Omental fat pad (tissue), 4 donors: ENCODE results near the gene LIN37. TPM values are rescaled to one million over a fixed set of nuclear protein-coding genes. Genes with fewer than 3 reads are reported as not detected.

Source experiments
- ATAC-seq: fragments of 150-250 bp; one replicate; pipeline ENCODE4 v1.9.1; 2016; ENCODE audit warnings: mild to moderate bottlenecking, moderate library complexity; ENCODE audit not compliant: low FRiP score
- DNase-seq: peaks from one replicate; pipeline ENCODE4 v3.0.0-alpha.2; 2019; ENCODE audit warnings: low spot score
- CTCF ChIP-seq, 3 donors: fragments of 450-650 bp; IDR thresholded peaks; one replicate each; pipeline ENCODE4 v1.5.1; 2016 to 2017; ENCODE audit warnings: antibody characterized with exemption in 3 of 3, mild to moderate bottlenecking in 3 of 3, moderate library complexity in 2 of 3
- total RNA-seq, 4 donors: library from RNA; depleted of rRNA; stranded (reverse); fragments of >200 nt; gene quantifications; one replicate each; pipeline ENCODE4 v1.1.0, GENCODE V29; 2016

LIN37 gene
- total RNA-seq, 4 donors from 2014 or later, result 11.3 to 18.3 (median 15.6) TPM

- no peak for TF ChIP-seq CTCF (IDR thresholded peaks at IDR 0.05)
- DNase-seq (no peak), ATAC-seq (no peak)
Observed at GRCh38 chr19:35712567-35713505, 35.5 kb upstream of the LIN37 start.

DNA sequence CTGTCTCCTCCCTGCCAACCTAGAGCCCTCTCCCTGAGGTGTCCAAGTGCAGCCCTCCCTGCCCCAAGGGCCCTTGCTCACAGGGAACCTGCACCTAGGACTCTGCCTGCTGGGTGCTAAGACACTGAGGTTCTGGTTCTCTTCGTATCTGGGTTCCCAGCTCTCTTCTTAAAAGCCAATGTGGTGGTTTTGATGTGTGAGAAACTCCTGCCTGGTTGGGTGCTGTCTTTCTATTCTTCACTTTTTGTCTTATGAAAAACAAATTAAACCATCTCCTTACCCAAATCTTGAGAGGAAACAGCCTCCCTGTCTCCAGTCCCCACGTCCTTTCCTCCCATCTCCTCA is 34.9 kb upstream of the LIN37 start:
- ATAC-seq (no peak), DNase-seq (no peak)
- TF ChIP-seq CTCF (IDR thresholded peaks at IDR 0.05), result no peak

DNA sequence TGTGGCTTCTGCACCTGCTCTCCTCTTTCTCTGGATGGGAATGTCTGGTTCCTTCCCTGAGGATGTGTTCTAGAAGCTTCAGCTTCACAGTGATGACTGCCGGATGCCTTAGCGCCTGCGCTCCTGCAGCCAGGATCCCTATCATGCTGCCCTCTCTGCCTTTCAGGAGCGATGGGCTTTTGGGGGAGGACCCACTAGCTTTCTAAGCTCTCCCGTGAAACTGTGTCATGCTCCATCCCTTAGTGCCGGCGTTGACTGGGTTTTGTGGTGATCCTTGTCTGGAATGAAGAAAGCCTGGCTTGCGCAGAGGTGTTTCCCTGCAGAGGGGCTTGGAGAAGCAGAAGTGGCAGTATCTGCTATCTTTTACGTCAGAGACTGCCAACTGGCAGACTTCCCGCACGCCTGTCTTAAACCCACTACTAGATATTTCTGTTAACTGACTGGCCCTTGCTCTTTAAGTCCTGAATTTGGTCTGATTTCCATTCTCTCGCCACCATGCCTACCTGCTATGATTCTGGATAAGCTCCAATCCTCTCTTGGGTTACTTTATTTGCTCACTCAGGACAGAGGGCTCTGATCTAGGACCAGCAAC is 34.4 kb upstream of the LIN37 start:
- DNase-seq (no peak), ATAC-seq (no peak)
- no peak for TF ChIP-seq CTCF (IDR thresholded peaks at IDR 0.05)

DNA sequence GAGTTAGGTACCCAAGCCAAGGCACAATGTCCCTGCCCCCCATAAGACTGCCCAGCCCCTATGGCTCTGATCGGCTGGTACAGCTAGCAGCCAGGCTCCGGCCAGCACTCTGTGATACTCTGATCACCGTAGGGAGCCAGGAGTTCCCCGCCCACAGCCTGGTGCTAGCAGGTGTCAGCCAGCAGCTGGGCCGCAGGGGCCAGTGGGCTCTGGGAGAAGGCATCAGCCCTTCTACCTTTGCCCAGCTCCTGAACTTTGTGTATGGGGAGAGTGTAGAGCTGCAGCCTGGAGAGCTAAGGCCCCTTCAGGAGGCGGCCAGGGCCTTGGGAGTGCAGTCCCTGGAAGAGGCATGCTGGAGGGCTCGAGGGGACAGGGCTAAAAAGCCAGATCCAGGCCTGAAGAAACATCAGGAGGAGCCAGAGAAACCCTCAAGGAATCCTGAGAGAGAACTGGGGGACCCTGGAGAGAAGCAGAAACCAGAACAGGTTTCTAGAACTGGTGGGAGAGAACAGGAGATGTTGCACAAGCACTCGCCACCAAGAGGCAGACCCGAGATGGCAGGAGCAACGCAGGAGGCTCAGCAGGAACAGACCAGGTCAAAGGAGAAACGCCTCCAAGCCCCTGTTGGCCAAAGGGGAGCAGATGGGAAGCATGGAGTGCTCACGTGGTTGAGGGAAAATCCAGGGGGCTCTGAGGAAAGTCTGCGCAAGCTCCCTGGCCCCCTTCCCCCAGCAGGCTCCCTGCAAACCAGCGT is 33.6 kb upstream of the LIN37 start:
- no peak for TF ChIP-seq CTCF (IDR thresholded peaks at IDR 0.05)
- DNase-seq, result no peak
- ATAC-seq, result no peak

GRCh38 chr19:35715355-35715809 is 33.0 kb upstream of the LIN37 start:
- TF ChIP-seq CTCF (IDR thresholded peaks at IDR 0.05), result no peak
- no peak for ATAC-seq
- DNase-seq, result no peak

DNA sequence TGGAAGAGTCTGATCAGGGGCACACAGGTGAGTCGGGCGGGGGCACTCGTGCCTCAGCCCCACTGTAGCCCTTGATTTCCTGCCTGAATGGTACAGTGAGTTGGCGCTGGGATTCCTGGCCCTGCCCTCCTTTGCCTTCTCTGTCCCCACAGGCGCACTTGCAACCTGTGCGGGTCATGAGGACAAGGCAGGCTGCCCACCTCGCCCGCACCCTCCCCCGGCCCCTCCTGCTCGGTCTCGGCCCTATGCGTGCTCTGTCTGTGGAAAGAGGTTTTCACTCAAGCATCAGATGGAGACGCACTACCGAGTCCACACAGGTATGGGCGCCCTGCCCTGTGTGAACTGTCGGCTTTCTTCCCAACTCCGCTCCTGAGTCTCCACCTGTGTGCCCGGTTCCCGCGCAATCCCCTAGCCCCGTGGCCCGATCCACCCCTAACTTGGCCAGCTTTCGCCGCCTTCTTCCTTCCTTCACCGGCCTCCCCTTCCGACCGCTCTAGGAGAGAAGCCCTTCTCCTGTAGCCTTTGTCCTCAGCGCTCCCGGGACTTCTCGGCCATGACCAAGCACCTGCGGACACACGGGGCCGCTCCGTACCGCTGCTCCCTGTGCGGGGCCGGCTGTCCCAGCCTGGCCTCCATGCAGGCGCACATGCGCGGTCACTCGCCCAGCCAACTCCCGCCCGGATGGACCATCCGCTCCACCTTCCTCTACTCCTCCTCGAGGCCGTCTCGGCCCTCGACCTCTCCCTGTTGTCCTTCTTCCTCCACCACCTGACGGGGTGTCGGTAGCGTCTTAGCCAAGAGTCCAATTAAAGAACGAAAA is 32.2 kb upstream of the LIN37 start:
- no peak for TF ChIP-seq CTCF (IDR thresholded peaks at IDR 0.05)
- ATAC-seq (peak; percentile 27), DNase-seq (no peak)
